Inferior parietal cortex (tissue), 1 donor: ENCODE data around the gene ANO9.
"Not testable (repeated sequence)": the region's sequence is repeated elsewhere in the genome, so short reads cannot be mapped to it uniquely, and the experiment has no call there.

ENCODE experiments used
- DNase-seq: peaks from one replicate; pipeline ENCODE4 v3.0.0-alpha.2; 2016; ENCODE audit errors: extremely low spot score

ANO9 gene

GRCh38 chr11:452203-452744 is 10.5 kb upstream of the ANO9 start:
- no peak for DNase-seq

GRCh38 chr11:451738-452137 is 9.9 kb upstream of the ANO9 start:
- no peak for DNase-seq

GRCh38 chr11:450809-451451 is 9.1 kb upstream of the ANO9 start:
- DNase-seq: peak; percentile 62

- peak; percentile 92 for DNase-seq
Measured at GRCh38 chr11:449889-450808, 8.3 kb upstream of the ANO9 start, which contains the start of gene PTDSS2. TSS of gene PTDSS2 (plus strand) at chr11:450279. CDS start at chr11:450456, 177 bp downstream.

GRCh38 chr11:447923-448731 is 6.3 kb upstream of the ANO9 start:
- DNase-seq: peak; percentile 86

GRCh38 chr11:446891-447290 is 5.1 kb upstream of the ANO9 start:
- DNase-seq: no peak

GRCh38 chr11:445765-446588 is 4.2 kb upstream of the ANO9 start:
- DNase-seq: no peak

GRCh38 chr11:444396-445144 is 2.8 kb upstream of the ANO9 start:
- no peak for DNase-seq

- no peak for DNase-seq
Measured at GRCh38 chr11:443542-444199, 1.9 kb upstream of the ANO9 start.

GRCh38 chr11:442611-443081 is 835 bp upstream of the ANO9 start:
- no peak for DNase-seq

- no peak for DNase-seq
Measured at GRCh38 chr11:441043-441417, 781 bp downstream of the ANO9 start.

- no peak for DNase-seq
Measured at GRCh38 chr11:440065-441042, 1.5 kb downstream of the ANO9 start.

- DNase-seq: no peak
Measured at GRCh38 chr11:439315-440064, 2.3 kb downstream of the ANO9 start.

- no peak for DNase-seq
Measured at GRCh38 chr11:438101-438844, 3.5 kb downstream of the ANO9 start.

- no peak for DNase-seq
Measured at GRCh38 chr11:437228-437870, 4.5 kb downstream of the ANO9 start.

GRCh38 chr11:434999-435740 is 6.6 kb downstream of the ANO9 start:
- DNase-seq: not testable (repeated sequence)
